ENCODE results near the gene DIS3L2.

The DIS3L2 gene

GRCh38 chr2:232328516-232329460, 367.3 kb downstream of the DIS3L2 start:
- no peak for TF ChIP-seq CTCF (IDR thresholded peaks at IDR 0.05)

- no peak for TF ChIP-seq CTCF (IDR thresholded peaks at IDR 0.05)
These were observed 368.2 kb downstream of the DIS3L2 start for GRCh38 chr2:232329716-232330067.

- no peak for TF ChIP-seq CTCF (IDR thresholded peaks at IDR 0.05)
These were observed 368.8 kb downstream of the DIS3L2 start for GRCh38 chr2:232330068-232330999.

- no peak for TF ChIP-seq CTCF (IDR thresholded peaks at IDR 0.05)
These were observed 371.4 kb downstream of the DIS3L2 start for GRCh38 chr2:232332940-232333259.

GRCh38 chr2:232333361-232334135, 372.0 kb downstream of the DIS3L2 start:
- TF ChIP-seq CTCF (IDR thresholded peaks at IDR 0.05): peak; percentile 56

- peak; percentile 74 for TF ChIP-seq CTCF (IDR thresholded peaks at IDR 0.05)
These were observed 373.8 kb downstream of the DIS3L2 start for GRCh38 chr2:232335206-232335858.

GRCh38 chr2:232335859-232336215, 374.3 kb downstream of the DIS3L2 start:
- TF ChIP-seq CTCF (IDR thresholded peaks at IDR 0.05): no peak
